Caco-2 (cell line): ENCODE results near the gene VAV2. TPM values are rescaled to one million over a fixed set of nuclear protein-coding genes. Genes with fewer than 3 reads are reported as not detected.

Experiments used
- BruUV-seq: library from RNA; stranded (reverse); fragments of 400-500 nt; replicated peaks from 2 replicates; lab custom pipeline; 2021; lab: Mats Ljungman, UMichigan
- CTCF ChIA-PET: fragments of 300-600 bp; sonication (Branson Sonifier 250); formaldehyde crosslinking; loops from one replicate; lab custom pipeline; 2022; ENCODE audit warnings: antibody characterized with exemption; lab: Charles Lee
- POLR2A ChIA-PET: fragments of 300-600 bp; sonication (Branson Sonifier 250); formaldehyde crosslinking; loops from one replicate; lab custom pipeline; 2022; ENCODE audit warnings: antibody characterized with exemption; lab: Charles Lee
- DNase-seq, 2 experiments: peaks; one replicate each; pipeline versions ENCODE4 v3.0.0 to v3.0.0-alpha.2; 2020 to 2022
- H3K27me3 ChIP-seq: replicated peaks from 2 replicates; pipeline ENCODE4 v1.6.0; 2011; ENCODE audit warnings: low read length; ENCODE audit not compliant: control insufficient read depth, insufficient read depth
- H3K36me3 ChIP-seq: 2 replicates; pipeline ENCODE4 v1.5.1; 2011; ENCODE audit warnings: low read length; ENCODE audit not compliant: control insufficient read depth, insufficient read depth
- H3K4me1 ChIP-seq: fragments of 250-450 bp; sonication (Bioruptor Pico); 2 replicates; pipeline ENCODE4 v1.5.1; 2020; ENCODE audit warnings: mild to moderate bottlenecking
- H3K4me3 ChIP-seq: 2 replicates; pipeline ENCODE4 v1.5.1; 2011; ENCODE audit warnings: low read depth, mild to moderate bottlenecking, control low read depth, low read length
- H3K9me3 ChIP-seq: fragments of 250-450 bp; sonication (Bioruptor Pico); 2 replicates; pipeline ENCODE4 v1.5.1; 2020; ENCODE audit warnings: mild to moderate bottlenecking, moderate library complexity
- H3K27ac Mint-ChIP-seq: one replicate; pipeline ENCODE4 v1.8.0; 2022; ENCODE audit warnings: mixed read lengths; ENCODE audit not compliant: unreplicated experiment
- H3K27me3 Mint-ChIP-seq: one replicate; pipeline ENCODE4 v1.8.0; 2022; ENCODE audit warnings: mixed read lengths; ENCODE audit not compliant: insufficient read depth, unreplicated experiment
- H3K36me3 Mint-ChIP-seq: one replicate; pipeline ENCODE4 v1.8.0; 2022; ENCODE audit warnings: mild to moderate bottlenecking, mixed read lengths; ENCODE audit not compliant: insufficient read depth, unreplicated experiment
- H3K4me1 Mint-ChIP-seq: one replicate; pipeline ENCODE4 v1.8.0; 2022; ENCODE audit warnings: low read depth, mixed read lengths; ENCODE audit not compliant: unreplicated experiment
- H3K4me3 Mint-ChIP-seq: one replicate; pipeline ENCODE4 v1.8.0; 2022; ENCODE audit warnings: mild to moderate bottlenecking, moderate library complexity, mixed read lengths; ENCODE audit not compliant: unreplicated experiment
- H3K9me3 Mint-ChIP-seq: one replicate; pipeline ENCODE4 v1.8.0; 2022; ENCODE audit warnings: mixed read lengths; ENCODE audit not compliant: unreplicated experiment
- CTCF ChIP-seq, 2 experiments: fragments of 200-600 bp in 1 of 2; IDR thresholded peaks; 1 replicate in 1 of 2; 2 replicates in 1 of 2; pipeline versions ENCODE4 v1.5.1 to v1.8.0; 2011 to 2022; ENCODE audit warnings: antibody characterized with exemption in 1 of 2, control low read depth in 1 of 2, inconsistent platforms in 1 of 2, low read depth in 1 of 2, low read length in 1 of 2, mild to moderate bottlenecking in 1 of 2, moderate library complexity in 1 of 2; ENCODE audit not compliant: insufficient read depth in 1 of 2, severe bottlenecking in 1 of 2, unreplicated experiment in 1 of 2
- intact Hi-C: fragments of 100-400 bp; cut with micrococcal nuclease; formaldehyde crosslinking; loops from one replicate; pipeline ENCODE4 v1.10.0; 2022; ENCODE audit not compliant: unreplicated experiment
- total RNA-seq: library from RNA; stranded (reverse); gene quantifications from 2 replicates; pipeline ENCODE4 v1.2.3, GENCODE V29; 2022

VAV2 gene
- total RNA-seq, 1 experiment from 2014 or later, result 55.3 TPM

DNA sequence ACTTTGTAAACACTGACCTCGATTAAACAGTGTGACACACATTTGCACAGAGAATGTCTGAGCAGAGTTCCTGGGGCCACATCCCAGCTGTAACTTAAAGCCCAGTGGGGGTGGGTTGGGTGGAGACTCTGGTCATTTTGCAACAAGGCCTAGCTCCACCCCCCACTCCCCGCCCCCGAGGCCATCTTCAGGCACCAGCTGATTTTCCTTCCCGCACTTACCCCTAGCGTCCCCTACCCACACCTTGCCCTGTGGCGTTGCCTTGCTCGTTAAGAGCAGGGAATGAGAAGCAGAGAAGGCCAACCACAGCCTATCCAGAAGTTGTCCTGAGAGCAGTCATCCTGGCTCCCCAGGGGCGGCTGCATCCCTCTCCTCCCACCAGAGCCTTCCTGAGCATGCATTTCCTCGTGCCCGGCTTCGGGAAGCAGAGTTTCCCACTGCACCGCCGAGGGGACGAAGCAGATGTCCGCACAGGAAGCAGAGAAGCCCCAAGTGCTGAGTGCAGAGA is 152.2 kb downstream of the VAV2 start:
- H3K9me3 Mint-ChIP-seq, result no peaks in the 10 kb centered on the region
- no peak overlapping the region for H3K27ac Mint-ChIP-seq
- H3K9me3 ChIP-seq, result no peaks in the 10 kb centered on the region
- H3K27me3 Mint-ChIP-seq, result no peaks in the 10 kb centered on the region
- peaks cover 18% of the 10 kb centered on the region for H3K36me3 Mint-ChIP-seq
- DNase-seq, result peak; percentile 27 to 61
- peaks cover 23% of the 10 kb centered on the region for H3K4me1 Mint-ChIP-seq
- TF ChIP-seq CTCF (IDR thresholded peaks at IDR 0.05; ENCODE audit: insufficient read depth in 1 of 2, low read depth in 1 of 2, low read length in 1 of 2, severe bottlenecking in 1 of 2, unreplicated experiment in 1 of 2), result no peak
- no peaks in the 10 kb centered on the region for H3K36me3 ChIP-seq
- no peaks in the 10 kb centered on the region for H3K27me3 ChIP-seq
- ChIA-PET CTCF (interaction anchor here (0.8 kb wide), 1 partner anchor 153 kb away, joined by 3 read pairs; no protein-coding TSS in a partner anchor), POLR2A (no interaction called here)
- no peak overlapping the region for H3K4me3 ChIP-seq
- BruUV-seq, result no TSS peak
- intact Hi-C loops, result no loop called here
- no peak overlapping the region for H3K4me3 Mint-ChIP-seq
- peaks cover 5% of the 10 kb centered on the region for H3K4me1 ChIP-seq

- intact Hi-C loops, result no loop called here
- TF ChIP-seq CTCF (IDR thresholded peaks at IDR 0.05; ENCODE audit: insufficient read depth in 1 of 2, low read depth in 1 of 2, low read length in 1 of 2, severe bottlenecking in 1 of 2, unreplicated experiment in 1 of 2), result no peak
- Mint-ChIP-seq H3K27me3 (no peaks in the 10 kb centered on the region), H3K4me1 (peaks cover 23% of the 10 kb centered on the region), H3K36me3 (peaks cover 18% of the 10 kb centered on the region), H3K27ac (peak overlapping the region; percentile 20), H3K4me3 (no peak overlapping the region), H3K9me3 (no peaks in the 10 kb centered on the region)
- CTCF ChIA-PET, result no interaction called here
- Histone ChIP-seq H3K4me3 (no peak overlapping the region), H3K36me3 (no peaks in the 10 kb centered on the region), H3K27me3 (no peaks in the 10 kb centered on the region), H3K4me1 (peaks cover 5% of the 10 kb centered on the region), H3K9me3 (no peaks in the 10 kb centered on the region)
- POLR2A ChIA-PET, result no interaction called here
- DNase-seq, result no peak
- no TSS peak for BruUV-seq
Measured at GRCh38 chr9:133838859-133839507, 153.1 kb downstream of the VAV2 start.

GRCh38 chr9:133837627-133838597 is 154.2 kb downstream of the VAV2 start:
- Histone ChIP-seq H3K4me1 (peaks cover 5% of the 10 kb centered on the region), H3K27me3 (no peaks in the 10 kb centered on the region), H3K9me3 (no peaks in the 10 kb centered on the region), H3K4me3 (no peak overlapping the region), H3K36me3 (no peaks in the 10 kb centered on the region)
- peak overlapping the region; percentile 67 for H3K27ac Mint-ChIP-seq
- intact Hi-C loops, result no loop called here
- no peaks in the 10 kb centered on the region for H3K27me3 Mint-ChIP-seq
- no peak for TF ChIP-seq CTCF (IDR thresholded peaks at IDR 0.05; ENCODE audit: insufficient read depth in 1 of 2, low read depth in 1 of 2, low read length in 1 of 2, severe bottlenecking in 1 of 2, unreplicated experiment in 1 of 2)
- no peak overlapping the region for H3K4me3 Mint-ChIP-seq
- H3K9me3 Mint-ChIP-seq, result no peaks in the 10 kb centered on the region
- POLR2A ChIA-PET, result no interaction called here
- H3K4me1 Mint-ChIP-seq, result peaks cover 23% of the 10 kb centered on the region
- BruUV-seq, result no TSS peak
- DNase-seq, result no peak
- H3K36me3 Mint-ChIP-seq, result peaks cover 11% of the 10 kb centered on the region
- CTCF ChIA-PET, result interaction anchor here (1.1 kb wide), 1 partner anchor 56 kb away, joined by 3 read pairs; no protein-coding TSS in a partner anchor
